ENCODE results near the gene TREH.
"Not testable (repeated sequence)": the region's sequence is repeated elsewhere in the genome, so short reads cannot be mapped to it uniquely, and the experiment has no call there.

The TREH gene

DNA sequence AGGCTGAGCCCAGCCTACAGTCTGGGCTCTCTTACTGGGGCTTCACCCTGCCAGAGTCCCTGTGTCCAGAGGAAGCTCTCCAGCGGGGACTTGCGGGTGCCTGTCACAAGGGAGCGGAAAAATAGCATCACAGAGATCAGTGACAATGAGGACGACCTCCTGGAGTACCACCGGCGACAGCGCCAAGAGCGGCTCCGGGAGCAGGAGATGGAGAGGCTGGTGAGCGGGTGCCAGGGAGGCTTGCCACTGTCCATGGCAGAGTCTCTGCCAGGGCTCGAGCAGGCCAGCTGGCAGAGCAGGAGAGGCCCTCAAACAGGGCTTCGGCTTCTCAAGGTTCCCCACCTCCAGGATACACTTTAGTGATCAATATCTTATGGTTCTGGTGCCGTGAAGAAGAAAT, 51.0 kb downstream of the TREH start:
- DNase-seq = peak; percentile 57 to 65

DNA sequence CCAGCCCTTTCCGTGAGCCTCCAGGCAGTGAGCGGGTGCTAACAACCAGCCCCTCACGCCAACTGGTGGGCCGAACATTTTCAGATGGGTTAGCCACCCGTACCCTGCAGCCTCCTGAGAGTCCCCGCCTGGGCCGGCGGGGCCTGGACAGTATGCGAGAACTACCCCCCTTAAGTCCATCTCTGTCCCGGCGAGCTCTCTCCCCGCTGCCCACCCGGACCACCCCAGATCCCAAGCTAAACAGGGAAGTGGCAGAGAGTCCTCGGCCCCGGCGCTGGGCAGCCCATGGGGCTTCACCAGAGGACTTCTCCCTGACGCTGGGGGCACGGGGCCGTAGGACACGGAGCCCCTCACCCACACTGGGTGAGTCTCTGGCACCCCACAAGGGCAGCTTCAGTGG, 51.4 kb downstream of the TREH start:
- no peak for DNase-seq

DNA sequence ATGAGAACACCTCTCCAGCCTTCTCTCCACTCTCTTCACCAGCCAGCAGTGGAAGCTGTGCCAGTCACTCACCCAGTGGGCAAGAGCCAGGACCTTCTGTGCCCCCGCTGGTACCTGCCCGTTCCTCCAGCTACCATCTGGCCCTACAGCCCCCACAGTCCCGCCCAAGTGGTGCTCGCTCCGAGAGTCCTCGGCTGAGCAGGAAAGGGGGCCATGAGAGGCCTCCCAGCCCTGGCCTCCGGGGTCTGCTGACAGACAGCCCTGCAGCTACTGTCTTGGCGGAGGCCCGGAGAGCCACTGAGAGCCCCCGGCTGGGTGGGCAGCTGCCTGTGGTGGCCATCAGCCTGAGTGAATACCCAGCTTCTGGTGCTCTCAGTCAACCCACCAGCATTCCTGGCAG, 51.9 kb downstream of the TREH start:
- no peak for DNase-seq

DNA sequence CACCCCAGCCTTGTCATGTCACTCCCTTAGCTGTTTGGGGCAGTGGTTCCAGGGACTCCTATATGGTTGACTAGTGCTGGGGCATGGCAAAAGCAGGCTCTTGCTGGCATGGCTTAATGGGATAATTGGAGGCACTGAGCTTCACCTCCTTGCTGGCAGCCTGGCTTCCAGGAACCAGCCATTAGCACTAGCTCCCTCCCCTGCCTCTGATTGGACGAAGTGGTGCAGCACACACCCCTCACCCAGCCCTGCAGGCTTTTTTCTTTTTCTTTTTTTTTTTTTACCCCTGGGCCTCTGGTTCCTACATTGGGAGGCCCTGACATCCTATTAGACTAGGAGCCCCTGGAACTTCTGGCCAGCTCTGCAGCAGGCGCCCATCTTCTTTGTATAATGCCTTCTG, 53.5 kb downstream of the TREH start:
- no peak for DNase-seq

DNA sequence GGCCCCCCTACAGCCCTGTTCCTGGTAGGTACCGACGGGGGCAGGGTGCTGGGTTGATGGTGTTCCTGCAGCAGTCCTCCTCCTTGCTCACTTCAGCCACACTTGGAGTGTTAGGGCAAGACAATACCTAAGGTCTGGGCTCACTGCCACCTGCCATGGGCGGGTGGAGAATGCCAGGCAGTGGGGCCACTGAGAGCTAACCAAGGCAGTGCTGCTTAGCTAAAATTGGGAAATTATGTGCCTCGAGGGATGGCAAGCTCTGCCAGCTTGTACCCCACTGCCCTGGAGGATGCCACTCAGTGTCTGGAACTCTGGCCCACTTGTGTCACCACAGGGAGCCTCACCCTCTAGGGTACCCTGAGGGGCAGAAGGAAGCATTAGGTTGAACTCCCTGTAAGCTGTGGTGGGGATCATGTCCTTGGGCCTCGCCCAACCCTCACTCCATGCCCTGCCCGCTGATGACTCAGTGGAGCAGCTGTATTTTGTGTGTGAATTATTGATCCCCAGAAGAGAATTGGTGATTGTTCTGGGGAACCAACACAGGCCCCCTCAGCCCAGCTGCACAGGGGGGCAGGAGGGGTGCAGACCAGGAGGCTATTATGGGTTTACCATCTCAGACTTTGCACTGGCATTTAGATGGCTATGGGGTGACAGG, 54.3 kb downstream of the TREH start:
- DNase-seq = peak in 1 of 2 donors; percentile 61

DNA sequence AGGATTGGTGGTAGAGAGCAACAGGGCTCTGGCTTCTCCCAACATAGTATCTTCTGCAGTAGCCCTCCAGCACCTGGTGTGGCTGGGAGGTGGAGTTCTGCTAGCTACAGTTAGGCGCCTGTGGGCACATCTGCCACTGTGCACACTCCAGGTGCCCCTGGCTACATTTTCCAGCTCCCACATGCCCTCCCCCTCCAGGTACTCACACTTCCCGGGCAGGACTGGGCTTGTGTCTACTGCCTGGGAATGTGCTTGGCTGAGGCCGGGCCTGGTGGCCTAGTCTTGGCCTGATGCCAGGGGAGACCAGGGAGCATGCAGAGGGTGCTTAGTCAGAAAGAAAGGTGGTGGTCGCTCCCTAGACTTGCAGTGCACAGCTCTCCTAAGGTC, 56.2 kb downstream of the TREH start:
- DNase-seq = no peak

DNA sequence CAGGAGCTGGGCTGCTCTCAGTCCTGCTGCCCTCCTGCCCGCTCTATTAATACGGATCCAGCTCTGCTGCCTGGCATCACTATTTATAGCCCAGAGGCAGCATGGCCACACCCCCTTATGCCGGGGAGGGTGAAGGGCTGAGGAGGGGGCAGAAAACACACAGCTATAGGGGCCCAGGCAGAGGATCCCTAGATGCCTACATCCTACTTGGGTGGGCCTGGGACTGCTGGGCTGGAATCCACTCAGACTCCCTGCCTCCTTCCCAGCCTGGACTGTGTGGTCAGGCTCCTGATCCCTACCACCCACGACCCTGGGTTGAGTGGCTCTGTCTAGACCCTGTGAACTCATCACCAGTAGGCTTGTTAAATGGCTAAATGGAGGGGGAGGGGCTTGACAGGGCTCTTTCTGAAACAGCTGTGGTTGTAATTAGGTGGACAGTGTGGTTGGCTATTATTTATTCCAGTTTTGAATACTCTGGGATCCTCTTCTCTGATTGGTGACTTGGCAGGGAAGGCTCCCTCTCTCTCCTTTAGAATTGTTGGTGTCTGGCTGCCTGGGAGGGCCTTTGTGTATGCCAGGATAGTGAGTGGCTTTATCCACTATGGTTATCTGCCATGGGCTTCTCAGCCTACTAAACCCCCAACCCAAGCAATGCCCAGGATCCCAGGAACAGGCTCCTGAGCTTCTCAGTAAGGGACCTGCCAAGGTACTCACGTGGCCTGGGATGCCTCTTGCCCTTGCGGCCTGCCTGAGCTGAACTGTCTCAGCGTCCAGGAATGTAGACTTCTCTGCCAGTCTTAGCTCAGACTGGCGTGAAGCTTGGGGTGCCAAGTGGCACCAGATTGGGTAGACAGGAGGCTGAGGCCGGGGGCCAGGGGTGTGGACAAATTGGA, 56.8 kb downstream of the TREH start:
- peak; percentile 33 to 37 for DNase-seq

DNA sequence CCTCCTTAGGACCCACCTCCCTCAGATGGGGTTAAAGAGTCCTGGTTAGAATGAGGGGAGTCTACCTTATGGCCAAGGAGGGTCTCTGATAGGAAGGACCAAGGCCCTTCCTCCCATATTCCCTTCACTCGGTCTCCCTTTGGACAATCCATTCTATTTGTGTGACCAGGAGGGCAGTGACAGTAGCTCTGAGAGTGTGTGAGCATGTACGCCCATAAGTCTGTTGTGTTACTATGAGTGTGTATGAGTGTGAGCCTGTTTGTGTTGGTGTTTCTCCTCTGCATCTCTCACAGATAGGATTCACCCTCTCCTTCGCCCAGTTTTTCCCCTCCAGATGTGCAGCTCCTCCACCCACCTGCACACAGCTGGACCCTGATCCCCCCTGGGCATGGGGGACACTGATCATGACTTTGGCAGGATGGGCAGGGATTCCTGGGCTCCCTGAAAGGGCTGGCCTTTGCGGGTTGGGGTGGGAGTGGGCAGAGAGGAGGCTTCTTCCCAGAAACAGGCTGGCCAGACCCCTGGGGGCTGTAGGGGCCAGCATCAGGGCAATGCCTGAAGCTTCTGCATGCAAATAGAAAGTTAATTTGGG, 57.6 kb downstream of the TREH start:
- DNase-seq = no peak

DNA sequence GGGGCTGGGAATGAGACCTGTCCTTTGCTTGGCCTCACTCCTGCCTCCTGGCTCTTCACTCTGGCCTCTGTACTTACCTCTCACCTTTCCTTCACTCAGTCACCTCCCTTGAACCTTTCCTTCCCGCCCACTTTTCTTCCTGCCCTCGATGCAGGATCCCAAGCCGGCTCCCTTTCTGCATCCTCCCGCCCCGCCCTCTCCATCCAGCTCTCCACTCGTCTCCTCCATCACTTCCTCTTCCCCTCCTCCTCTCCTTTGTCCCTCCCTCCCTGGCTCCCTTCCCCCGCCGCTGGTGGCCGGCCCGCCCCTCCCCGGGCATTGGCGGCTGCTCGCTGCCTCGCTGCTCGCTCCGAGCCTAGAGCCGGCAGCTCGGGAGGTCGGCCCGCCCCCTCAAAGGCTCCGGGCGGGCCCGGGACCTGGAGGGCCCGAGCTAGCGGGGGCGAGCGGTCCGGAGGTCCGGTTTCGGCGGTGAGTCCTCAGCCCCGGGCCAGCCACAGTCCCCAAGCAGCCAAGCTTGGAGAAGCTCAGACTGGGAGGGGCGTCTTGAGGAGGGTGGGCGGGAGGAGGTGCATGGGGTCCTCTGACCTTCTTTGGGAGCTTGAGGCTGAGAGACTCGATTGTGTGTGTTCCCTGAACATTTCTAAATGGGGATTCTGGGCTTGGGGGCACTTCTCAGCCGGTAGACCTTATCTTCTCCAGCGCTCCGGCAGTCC, 58.2 kb downstream of the TREH start:
- DNase-seq = peak; percentile 87 to 89

DNA sequence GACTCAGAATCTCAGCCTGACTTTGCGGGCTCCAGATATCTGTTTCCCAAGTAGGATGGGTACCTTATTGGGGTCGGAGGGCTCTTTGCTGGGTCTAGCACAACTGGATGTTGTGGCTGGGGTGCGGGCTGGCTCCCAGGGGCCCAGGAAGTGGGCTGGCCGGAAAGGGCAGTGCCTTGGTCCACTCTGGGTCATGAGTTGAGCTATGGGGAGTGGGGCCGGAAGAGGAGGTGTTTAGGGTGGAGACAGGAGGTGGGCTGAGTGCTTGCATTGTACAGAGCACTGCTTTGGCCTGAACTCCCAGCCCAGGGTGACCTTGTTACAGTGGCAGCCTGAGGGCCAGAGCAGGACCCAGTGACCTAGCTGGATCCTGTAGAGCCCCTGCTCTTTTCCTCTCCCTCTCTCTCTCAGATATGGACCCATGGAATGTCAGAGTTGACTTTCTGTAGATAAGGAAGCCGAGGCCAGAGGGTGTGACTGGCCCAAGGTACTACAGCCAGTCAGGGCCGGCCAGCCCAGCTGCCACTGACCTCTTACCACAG, 58.9 kb downstream of the TREH start:
- no peak for DNase-seq

DNA sequence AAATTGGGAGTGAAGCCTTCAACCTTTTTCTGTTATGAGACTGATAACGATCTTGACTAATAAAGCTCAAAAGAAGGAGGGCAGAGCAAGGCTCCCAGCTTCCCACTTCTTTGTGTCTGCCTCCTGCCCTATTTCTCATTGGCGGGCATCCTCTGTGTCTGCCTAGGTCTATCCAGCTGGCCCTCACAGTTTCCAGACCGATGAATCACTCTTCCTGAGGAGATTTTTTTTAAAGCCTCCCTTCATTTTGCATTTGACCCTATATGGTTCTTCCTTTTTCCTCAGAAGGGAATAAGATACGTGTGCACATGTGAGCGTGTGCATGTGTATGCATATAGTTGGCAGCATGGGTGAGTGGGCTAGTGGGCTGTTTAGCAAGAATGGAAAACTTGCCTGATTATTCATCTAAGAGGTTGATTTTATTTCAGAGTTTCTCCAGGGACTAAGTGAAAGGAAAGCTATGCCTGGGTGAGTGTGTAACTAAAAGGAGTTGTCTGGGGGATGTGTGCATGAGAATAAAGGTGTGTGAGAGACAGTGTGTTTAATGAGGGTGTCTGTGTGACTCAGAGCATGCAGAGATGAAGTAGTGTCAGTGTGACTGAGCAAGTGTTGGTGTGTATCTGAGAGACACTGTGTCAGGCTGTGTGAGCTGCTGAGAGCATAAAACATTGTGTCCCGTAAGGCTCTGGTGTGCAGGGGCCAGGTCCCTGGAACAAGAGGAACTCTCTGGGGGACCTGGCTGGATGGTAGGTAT, 59.8 kb downstream of the TREH start:
- peak; percentile 15 to 60 for DNase-seq

DNA sequence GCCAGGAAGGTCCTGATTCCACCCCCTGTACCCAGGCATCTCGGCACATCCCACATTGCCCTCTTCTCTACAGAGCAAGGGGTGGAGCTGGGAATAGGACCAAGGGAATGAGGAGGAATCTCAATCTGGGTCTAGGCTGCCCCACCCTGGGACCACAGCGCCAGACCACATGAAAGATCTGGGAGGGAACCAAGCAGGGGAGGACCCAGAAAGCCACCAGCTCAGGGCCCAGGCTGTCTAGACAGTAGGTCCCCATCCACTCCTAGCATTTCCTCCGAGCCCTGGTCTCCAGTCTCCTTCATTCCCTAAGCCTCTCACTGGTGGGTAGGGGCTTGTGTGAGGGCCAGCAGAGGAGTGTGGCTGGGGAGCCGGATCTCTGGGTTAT, 60.5 kb downstream of the TREH start:
- no peak for DNase-seq

DNA sequence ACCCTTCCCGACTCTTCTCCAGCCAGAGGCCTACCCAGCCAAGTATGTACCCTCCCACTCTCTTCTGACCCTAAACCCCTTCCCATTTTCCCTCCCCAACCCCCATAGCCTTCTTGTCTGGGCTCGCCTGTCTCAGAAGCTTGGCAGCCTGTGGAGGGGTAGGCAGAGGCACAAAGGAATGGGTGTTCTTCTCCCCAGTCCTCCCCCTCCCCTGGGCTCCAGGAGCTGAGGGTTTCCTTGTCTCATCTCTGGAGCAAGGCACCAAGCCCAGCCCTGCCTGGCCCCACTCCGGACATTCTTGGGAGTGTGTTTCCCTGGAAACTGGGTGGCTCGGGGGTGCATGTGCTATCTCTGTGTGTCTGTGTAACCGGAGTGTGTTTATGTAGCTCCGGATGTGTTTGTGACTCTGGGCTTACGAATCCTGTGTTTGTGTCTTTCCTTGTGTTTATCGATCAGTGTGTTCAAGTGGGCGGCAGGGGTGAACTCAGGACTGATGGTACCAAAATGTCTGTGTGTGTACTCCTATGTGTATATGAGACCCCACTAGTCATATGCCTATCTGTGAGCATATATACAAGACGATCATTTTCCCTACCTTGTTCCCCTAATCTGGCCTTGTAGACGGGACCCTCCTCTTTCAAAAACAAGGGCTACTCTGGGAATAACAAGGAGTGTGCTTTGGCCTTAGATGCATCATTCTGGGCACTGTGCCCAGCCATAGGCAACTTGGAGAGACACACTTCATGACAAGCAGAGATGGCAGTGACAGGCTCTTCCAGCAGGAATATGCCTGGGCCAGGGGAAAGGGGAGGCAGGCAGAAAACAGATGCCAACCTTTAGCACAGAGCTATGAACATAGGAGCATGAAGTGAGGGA, 61.1 kb downstream of the TREH start:
- peak; percentile 61 to 82 for DNase-seq

DNA sequence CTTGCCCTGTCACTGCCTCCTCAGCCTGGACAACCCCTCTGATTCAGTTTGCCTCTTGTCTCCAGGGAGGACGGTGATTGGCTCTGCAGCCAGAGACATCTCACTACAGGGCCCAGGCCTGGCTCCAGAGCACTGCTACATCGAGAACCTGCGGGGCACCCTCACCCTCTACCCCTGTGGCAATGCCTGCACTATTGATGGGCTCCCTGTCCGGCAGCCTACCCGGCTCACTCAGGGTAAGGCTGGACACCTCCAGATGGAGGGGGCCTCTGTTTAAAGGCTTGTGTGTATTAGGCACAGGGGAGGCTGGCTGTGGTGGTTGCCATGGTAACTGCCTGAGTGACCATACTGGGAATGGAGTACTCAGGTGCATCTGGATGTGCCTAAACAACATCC, 63.5 kb downstream of the TREH start:
- no peak for DNase-seq

DNA sequence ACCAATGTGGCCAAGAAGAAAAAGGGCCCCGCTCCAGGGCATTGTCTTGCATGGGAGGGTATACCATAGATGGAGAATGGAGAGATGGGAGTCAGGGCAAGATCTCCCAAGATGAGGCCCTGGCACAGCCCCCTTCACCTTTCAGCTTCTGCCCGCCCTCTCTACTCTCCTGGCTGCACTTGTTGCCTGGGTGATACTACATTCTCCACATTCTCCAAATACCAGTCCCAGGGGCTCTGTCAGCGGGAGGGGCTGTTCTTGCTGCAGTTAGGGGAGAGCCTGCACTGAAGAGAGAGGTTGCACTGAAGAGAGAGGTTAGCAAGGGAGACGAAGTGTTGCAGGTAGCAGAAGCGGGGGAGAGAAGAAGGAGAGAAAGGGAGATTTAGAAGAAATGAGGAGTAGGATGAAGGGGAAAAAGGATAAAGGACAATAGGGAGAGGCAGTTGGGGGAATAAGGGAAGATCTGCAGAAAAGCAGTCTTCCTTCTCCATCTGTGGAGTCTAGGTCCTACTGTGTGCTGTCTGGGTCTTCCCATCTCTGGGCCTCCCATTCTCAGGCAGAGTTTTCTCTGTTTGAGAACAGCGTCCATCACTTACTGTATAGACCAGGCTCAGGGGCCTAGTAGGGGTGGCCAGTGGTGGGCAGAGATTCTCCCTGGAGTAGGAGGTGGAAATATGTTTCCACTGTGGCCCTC, 64.0 kb downstream of the TREH start:
- no peak for DNase-seq

DNA sequence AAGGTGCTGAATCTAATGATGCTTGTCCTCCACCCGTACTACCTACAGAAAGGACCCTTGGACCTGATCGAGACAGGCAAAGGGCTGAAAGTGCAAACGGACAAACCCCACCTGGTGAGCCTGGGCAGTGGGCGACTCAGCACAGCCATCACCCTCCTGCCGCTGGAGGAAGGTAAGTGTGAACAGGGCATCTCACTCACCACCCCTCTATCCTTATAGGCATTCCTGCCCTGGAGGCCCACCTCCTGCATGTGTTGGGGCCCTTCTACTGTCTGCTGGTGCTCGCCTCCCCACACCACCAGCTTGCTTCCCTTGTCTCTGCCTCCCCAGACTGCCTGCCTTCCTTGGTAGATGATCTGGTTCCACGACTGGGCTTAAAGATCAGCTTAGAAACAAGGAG, 64.9 kb downstream of the TREH start:
- no peak for DNase-seq

DNA sequence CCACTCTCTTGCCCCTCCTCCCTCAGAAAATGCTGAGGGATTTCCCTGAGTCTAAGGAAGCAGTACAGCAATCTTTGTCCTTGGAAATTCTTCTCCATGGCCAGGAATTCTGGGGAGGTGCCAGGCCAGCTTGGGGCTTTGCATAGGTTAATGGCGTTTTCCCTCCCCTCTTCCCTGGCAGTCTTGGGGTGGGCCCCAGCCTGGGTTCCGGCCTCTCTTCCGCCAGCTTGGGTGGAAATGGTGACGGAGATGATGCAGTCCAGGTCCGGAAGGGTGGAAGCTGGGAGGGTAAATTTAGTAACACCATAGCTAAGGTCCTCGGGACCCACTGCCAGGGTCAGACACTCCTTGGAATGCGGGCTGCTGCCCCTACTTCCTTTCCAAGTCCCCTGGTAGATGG, 67.1 kb downstream of the TREH start:
- DNase-seq = no peak

DNA sequence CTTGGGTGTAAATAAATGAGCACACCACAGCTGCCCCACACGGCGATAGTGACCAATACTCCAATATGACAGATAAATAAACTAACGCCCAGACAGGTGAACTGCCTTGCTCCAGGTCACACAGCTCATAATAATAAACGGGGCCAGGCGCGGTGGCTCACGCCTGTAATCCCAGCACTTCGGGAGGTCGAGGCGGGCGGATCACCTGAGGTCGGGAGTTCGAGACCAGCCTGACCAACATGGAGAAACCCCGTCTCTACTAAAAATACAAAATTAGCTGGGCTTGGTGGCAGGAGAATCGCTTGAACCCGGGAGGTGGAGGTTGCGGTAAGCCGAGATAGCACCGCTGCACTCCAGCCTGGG, 68.0 kb downstream of the TREH start:
- DNase-seq = not testable (repeated sequence)

DNA sequence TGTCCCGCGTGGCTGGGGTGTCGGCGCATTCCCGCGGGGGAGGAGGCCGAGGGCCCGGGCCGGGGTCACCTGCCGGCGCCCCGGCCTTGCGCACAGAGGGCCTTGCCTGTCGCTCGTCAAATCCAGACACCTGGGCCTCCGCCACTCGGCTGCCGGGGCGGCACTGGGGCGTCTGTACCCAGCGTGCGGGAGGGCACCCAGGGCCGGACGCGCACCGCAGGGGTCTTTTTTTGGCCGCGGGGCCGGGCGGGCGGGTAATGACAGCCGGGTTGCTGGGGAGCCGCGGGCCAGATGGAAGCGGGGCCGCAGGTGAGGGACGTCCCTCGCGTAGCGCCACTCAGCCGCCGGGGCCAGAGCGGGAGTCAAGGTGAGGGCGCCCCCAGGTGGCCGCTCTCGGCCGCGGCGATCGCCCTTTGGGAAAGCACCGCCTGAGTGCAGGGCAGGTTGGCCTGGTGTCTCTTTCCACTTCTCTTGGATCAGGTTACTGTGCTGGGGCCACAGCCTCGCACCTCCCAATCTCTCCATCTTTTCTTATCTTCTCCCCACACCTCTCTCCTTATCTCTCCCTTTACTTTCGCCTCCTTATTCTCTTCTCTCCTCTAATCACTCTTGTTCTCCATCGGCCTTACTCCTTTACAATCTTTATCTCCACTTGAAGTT, 68.5 kb downstream of the TREH start:
- peak; percentile 28 to 38 for DNase-seq

DNA sequence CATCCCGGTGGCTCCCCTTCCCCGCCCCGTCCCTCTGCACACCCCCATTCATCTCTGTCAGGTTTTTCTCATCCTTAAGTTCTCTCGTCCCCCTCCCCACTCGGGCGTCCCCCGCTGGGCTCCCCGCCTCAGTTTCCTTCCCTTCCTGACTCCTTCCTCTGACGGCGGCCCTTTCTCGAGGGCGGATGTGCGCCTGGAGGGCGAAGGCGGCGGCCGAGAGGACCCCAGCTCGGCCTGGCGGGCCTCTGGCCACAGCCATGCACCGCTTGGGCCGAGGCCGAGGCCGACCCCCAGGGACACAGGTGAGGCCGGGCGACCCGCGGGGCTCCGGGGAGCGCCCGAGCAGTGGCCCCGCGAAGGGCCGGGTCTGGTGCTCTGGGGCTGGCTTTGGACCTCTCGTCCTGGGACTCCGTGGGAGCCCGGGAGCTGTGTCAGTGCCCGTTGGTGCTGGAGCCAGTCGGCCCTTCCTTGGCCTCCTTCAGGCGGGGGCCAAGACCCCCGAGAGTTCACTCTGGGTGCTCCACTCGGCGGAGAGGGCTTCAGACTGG, 69.2 kb downstream of the TREH start:
- DNase-seq = no peak
